IPS-20b (cell line): Measurements from ENCODE around the gene CYP3A5.
"Not testable (repeated sequence)": the region's sequence is repeated elsewhere in the genome, so short reads cannot be mapped to it uniquely, and the experiment has no call there.

Experiments used
- H3K27ac ChIP-seq: one replicate; pipeline ENCODE4 v1.5.1; 2013; ENCODE audit warnings: low read length
- H3K27me3 ChIP-seq: 2 replicates; pipeline ENCODE4 v1.6.1; 2013; ENCODE audit warnings: mild to moderate bottlenecking, low read length, inconsistent platforms; ENCODE audit not compliant: insufficient read depth
- H3K36me3 ChIP-seq: 2 replicates; pipeline ENCODE4 v1.6.1; 2013; ENCODE audit warnings: low read depth, mild to moderate bottlenecking, inconsistent platforms, low read length, moderate library complexity; ENCODE audit not compliant: insufficient read depth
- H3K4me1 ChIP-seq: 2 replicates; pipeline ENCODE4 v1.6.1; 2013; ENCODE audit warnings: mild to moderate bottlenecking, control low read depth, inconsistent platforms, low read length, moderate library complexity; ENCODE audit not compliant: insufficient read depth
- H3K4me3 ChIP-seq: 2 replicates; pipeline ENCODE4 v1.5.1; 2013; ENCODE audit warnings: mild to moderate bottlenecking, low read length, inconsistent platforms
- H3K9ac ChIP-seq: 2 replicates; pipeline ENCODE4 v1.6.1; 2013; ENCODE audit warnings: low read depth, mild to moderate bottlenecking, inconsistent platforms, low read length, moderate library complexity
- H3K9me3 ChIP-seq: 2 replicates; pipeline ENCODE4 v1.6.1; 2013; ENCODE audit warnings: mild to moderate bottlenecking, low read depth, low read length, inconsistent platforms; ENCODE audit not compliant: insufficient read depth

The CYP3A5 gene

GRCh38 chr7:99653269-99653668 is 26.5 kb downstream of the CYP3A5 start:
- H3K4me1 ChIP-seq, H3K27me3 ChIP-seq, H3K9me3 ChIP-seq, H3K36me3 ChIP-seq, H3K9ac ChIP-seq, H3K27ac ChIP-seq, H3K4me3 ChIP-seq: not testable (repeated sequence)

- H3K27ac ChIP-seq, result no peak overlapping the region
- H3K9me3 ChIP-seq, result no peaks in the 10 kb centered on the region
- H3K27me3 ChIP-seq, result no peaks in the 10 kb centered on the region
- no peak overlapping the region for H3K4me3 ChIP-seq
- H3K36me3 ChIP-seq, result no peaks in the 10 kb centered on the region
- H3K9ac ChIP-seq, result no peak overlapping the region
- H3K4me1 ChIP-seq, result no peaks in the 10 kb centered on the region
These were observed 27.1 kb downstream of the CYP3A5 start for GRCh38 chr7:99652671-99653070.

GRCh38 chr7:99651290-99651689 is 28.5 kb downstream of the CYP3A5 start:
- H3K27me3 ChIP-seq, result no peaks in the 10 kb centered on the region
- no peak overlapping the region for H3K27ac ChIP-seq
- H3K9me3 ChIP-seq, result no peaks in the 10 kb centered on the region
- H3K4me3 ChIP-seq, result no peak overlapping the region
- H3K4me1 ChIP-seq, result no peaks in the 10 kb centered on the region
- no peak overlapping the region for H3K9ac ChIP-seq
- no peaks in the 10 kb centered on the region for H3K36me3 ChIP-seq

GRCh38 chr7:99648843-99649242 is 31.0 kb downstream of the CYP3A5 start:
- Histone ChIP-seq H3K36me3 (no peaks in the 10 kb centered on the region), H3K27me3 (no peaks in the 10 kb centered on the region), H3K27ac (no peak overlapping the region), H3K4me1 (no peaks in the 10 kb centered on the region), H3K9ac (no peak overlapping the region), H3K4me3 (no peak overlapping the region), H3K9me3 (peaks cover 3% of the 10 kb centered on the region; the same call in 1 of the 2 replicates)

- H3K36me3 ChIP-seq, result no peaks in the 10 kb centered on the region
- H3K4me3 ChIP-seq, result no peak overlapping the region
- no peaks in the 10 kb centered on the region for H3K4me1 ChIP-seq
- peaks cover 3% of the 10 kb centered on the region; the same call in 1 of the 2 replicates for H3K9me3 ChIP-seq
- no peak overlapping the region for H3K27ac ChIP-seq
- no peak overlapping the region for H3K9ac ChIP-seq
- H3K27me3 ChIP-seq, result no peaks in the 10 kb centered on the region
These were observed 34.2 kb downstream of the CYP3A5 start for GRCh38 chr7:99645590-99645989.

- no peaks in the 10 kb centered on the region for H3K36me3 ChIP-seq
- H3K9ac ChIP-seq, result no peak overlapping the region
- H3K4me3 ChIP-seq, result no peak overlapping the region
- H3K9me3 ChIP-seq, result peaks cover 3% of the 10 kb centered on the region; the same call in 1 of the 2 replicates
- peaks cover 4% of the 10 kb centered on the region for H3K4me1 ChIP-seq
- H3K27ac ChIP-seq, result no peak overlapping the region
- no peaks in the 10 kb centered on the region for H3K27me3 ChIP-seq
These were observed 35.4 kb downstream of the CYP3A5 start for GRCh38 chr7:99644431-99644830.

- no peak overlapping the region for H3K9ac ChIP-seq
- H3K9me3 ChIP-seq, result peaks cover 3% of the 10 kb centered on the region; the same call in 1 of the 2 replicates
- H3K36me3 ChIP-seq, result no peaks in the 10 kb centered on the region
- H3K4me1 ChIP-seq, result peaks cover 10% of the 10 kb centered on the region
- no peak overlapping the region for H3K4me3 ChIP-seq
- no peak overlapping the region for H3K27ac ChIP-seq
- no peaks in the 10 kb centered on the region for H3K27me3 ChIP-seq
These were observed 36.3 kb downstream of the CYP3A5 start for GRCh38 chr7:99643464-99643863.

GRCh38 chr7:99642027-99642426 is 37.8 kb downstream of the CYP3A5 start:
- H3K9ac ChIP-seq, result no peak overlapping the region
- H3K9me3 ChIP-seq, result peaks cover 3% of the 10 kb centered on the region; the same call in 1 of the 2 replicates
- no peaks in the 10 kb centered on the region for H3K27me3 ChIP-seq
- peaks cover 10% of the 10 kb centered on the region for H3K4me1 ChIP-seq
- no peaks in the 10 kb centered on the region for H3K36me3 ChIP-seq
- H3K27ac ChIP-seq, result no peak overlapping the region
- no peak overlapping the region for H3K4me3 ChIP-seq

GRCh38 chr7:99639267-99639666 is 40.5 kb downstream of the CYP3A5 start:
- H3K4me1 ChIP-seq, result peaks cover 10% of the 10 kb centered on the region
- H3K36me3 ChIP-seq, result no peaks in the 10 kb centered on the region
- H3K4me3 ChIP-seq, result no peak overlapping the region
- H3K9ac ChIP-seq, result no peak overlapping the region
- no peak overlapping the region for H3K27ac ChIP-seq
- H3K27me3 ChIP-seq, result no peaks in the 10 kb centered on the region
- H3K9me3 ChIP-seq, result no peaks in the 10 kb centered on the region

GRCh38 chr7:99638731-99639130 is 41.1 kb downstream of the CYP3A5 start:
- no peaks in the 10 kb centered on the region for H3K27me3 ChIP-seq
- H3K27ac ChIP-seq, result no peak overlapping the region
- H3K4me1 ChIP-seq, result peaks cover 10% of the 10 kb centered on the region
- H3K4me3 ChIP-seq, result no peak overlapping the region
- H3K36me3 ChIP-seq, result peaks cover 3% of the 10 kb centered on the region; the same call in 1 of the 2 replicates
- H3K9me3 ChIP-seq, result no peaks in the 10 kb centered on the region
- no peak overlapping the region for H3K9ac ChIP-seq

- H3K27ac ChIP-seq, H3K9me3 ChIP-seq, H3K36me3 ChIP-seq, H3K4me3 ChIP-seq, H3K4me1 ChIP-seq, H3K27me3 ChIP-seq, H3K9ac ChIP-seq: not testable (repeated sequence)
These were observed 42.4 kb downstream of the CYP3A5 start for GRCh38 chr7:99637414-99637813.

GRCh38 chr7:99631295-99632109 is 48.3 kb downstream of the CYP3A5 start:
- Histone ChIP-seq H3K4me1 (peaks cover 26% of the 10 kb centered on the region), H3K27ac (no peak overlapping the region), H3K36me3 (peaks cover 55% of the 10 kb centered on the region), H3K4me3 (no peak overlapping the region), H3K9ac (no peak overlapping the region), H3K9me3 (no peaks in the 10 kb centered on the region), H3K27me3 (no peaks in the 10 kb centered on the region)
